Thyroid gland (tissue), 4 donors: ENCODE data around the gene CEP131.

Experiments
- POLR2A ChIP-seq, 2 donors: fragments of 450-650 bp; IDR thresholded peaks; one replicate each; pipeline ENCODE4 v1.6.1; 2017; ENCODE audit warnings: antibody characterized with exemption in 2 of 2, mild to moderate bottlenecking in 2 of 2, moderate library complexity in 1 of 2
- TF ChIP-seq, protein P1 (sequence below), 6 experiments: fragments of 200-600 bp in 3 of 6; fragments of 450-650 bp in 3 of 6; sonication (generic) in 3 of 6; IDR thresholded peaks; one replicate each; pipeline ENCODE4 v1.5.1; 2016 to 2019; ENCODE audit warnings: antibody characterized with exemption in 6 of 6, mild to moderate bottlenecking in 2 of 6, inconsistent platforms in 1 of 6, moderate library complexity in 1 of 6

DNA sequence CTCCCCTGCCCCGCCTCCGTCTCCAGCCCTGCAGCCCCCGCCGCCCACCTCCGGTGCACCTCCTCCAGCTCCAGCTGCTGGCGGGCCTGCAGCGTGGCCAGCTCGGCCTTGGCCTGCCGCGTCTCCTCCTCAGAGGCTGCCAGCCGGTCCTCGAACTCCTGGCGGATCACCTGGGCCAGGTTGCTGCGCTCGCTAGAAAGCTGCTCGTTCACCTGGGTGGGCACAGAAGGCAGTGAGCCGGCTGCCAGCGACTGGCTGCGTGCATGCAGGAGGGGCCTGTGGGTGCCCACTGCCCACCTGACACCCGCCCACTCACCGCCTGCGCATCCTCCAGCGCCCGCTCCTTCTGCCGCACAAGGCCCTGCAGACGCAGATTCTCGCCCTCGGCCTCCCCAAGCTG is 32.2 kb downstream of the CEP131 start:
- TF ChIP-seq, protein P1, sequence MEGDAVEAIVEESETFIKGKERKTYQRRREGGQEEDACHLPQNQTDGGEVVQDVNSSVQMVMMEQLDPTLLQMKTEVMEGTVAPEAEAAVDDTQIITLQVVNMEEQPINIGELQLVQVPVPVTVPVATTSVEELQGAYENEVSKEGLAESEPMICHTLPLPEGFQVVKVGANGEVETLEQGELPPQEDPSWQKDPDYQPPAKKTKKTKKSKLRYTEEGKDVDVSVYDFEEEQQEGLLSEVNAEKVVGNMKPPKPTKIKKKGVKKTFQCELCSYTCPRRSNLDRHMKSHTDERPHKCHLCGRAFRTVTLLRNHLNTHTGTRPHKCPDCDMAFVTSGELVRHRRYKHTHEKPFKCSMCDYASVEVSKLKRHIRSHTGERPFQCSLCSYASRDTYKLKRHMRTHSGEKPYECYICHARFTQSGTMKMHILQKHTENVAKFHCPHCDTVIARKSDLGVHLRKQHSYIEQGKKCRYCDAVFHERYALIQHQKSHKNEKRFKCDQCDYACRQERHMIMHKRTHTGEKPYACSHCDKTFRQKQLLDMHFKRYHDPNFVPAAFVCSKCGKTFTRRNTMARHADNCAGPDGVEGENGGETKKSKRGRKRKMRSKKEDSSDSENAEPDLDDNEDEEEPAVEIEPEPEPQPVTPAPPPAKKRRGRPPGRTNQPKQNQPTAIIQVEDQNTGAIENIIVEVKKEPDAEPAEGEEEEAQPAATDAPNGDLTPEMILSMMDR (IDR thresholded peaks at IDR 0.05), result no peak
- no peak for TF ChIP-seq POLR2A (IDR thresholded peaks at IDR 0.05)
